CMK (cell line): ENCODE measurements around the gene GUCY2D.
A peak's percentile ranks its signal among the peaks of the same experiment; 100 is the strongest.
"Not testable (repeated sequence)": the region's sequence is repeated elsewhere in the genome, so short reads cannot be mapped to it uniquely, and the experiment has no call there.

Experiments used
- DNase-seq: peaks from one replicate; pipeline ENCODE4 v3.0.0-alpha.2; 2010; ENCODE audit warnings: low read depth

Gene GUCY2D

DNA sequence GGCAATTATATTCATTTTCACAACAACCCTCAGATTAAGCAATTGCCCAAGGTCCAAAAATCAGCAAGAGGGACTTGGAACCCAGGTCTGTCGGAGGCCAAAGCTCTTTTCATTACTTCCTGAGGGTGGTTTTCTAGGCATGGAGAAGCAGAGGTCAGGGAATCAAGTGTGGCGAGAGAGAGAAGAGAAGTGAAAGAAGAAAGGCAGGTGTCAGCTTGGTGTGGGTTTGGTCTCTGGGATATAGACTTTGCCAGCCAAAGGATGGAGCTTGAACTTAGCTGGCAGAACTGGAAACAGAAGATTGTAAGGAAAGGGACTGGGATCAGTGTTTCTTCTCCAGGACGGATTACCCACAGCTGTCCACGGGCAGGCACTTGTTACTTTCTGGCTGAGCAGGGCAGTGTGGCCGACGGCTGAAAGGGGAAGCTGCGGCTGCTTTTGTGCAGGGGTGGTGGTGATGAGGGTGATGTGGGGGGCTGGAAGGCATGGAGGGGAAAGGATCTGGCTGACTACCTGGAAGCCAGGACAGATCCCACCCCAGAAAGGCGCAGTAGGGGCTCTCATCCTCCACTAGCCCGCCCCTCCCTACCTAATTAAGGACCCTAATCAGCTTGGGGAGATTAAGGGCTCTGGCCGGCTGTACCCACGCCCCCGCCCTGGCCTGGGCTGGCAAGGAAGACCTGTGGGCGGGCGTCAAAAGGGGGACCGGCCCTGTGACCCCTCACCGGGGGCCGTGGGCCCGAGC is at the start of gene GUCY2D:
TSS of gene GUCY2D (plus strand) at position 640 of the 745 bp plus-strand sequence. CDS start 433 bp downstream, outside the sequence.
- DNase-seq = no peak

DNA sequence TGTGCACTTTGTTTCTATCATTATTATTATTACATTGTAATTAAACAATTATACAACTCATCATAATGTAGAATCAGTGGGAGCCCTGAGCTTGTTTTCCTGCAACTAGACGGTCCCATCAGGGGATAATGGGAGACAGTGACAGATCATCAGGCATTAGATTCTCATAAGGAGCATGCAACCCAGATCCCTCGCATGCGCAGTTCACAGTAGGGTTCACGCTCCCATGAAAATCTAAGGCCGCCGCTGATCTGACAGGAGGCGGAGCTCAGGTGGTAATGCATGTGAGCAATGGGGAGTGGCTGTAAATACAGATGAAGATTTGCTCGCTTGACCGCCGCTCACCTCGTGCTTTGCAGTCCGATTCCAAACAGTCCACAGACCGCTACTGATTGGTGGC is 49.1 kb upstream of the GUCY2D start:
- not testable (repeated sequence) for DNase-seq

DNA sequence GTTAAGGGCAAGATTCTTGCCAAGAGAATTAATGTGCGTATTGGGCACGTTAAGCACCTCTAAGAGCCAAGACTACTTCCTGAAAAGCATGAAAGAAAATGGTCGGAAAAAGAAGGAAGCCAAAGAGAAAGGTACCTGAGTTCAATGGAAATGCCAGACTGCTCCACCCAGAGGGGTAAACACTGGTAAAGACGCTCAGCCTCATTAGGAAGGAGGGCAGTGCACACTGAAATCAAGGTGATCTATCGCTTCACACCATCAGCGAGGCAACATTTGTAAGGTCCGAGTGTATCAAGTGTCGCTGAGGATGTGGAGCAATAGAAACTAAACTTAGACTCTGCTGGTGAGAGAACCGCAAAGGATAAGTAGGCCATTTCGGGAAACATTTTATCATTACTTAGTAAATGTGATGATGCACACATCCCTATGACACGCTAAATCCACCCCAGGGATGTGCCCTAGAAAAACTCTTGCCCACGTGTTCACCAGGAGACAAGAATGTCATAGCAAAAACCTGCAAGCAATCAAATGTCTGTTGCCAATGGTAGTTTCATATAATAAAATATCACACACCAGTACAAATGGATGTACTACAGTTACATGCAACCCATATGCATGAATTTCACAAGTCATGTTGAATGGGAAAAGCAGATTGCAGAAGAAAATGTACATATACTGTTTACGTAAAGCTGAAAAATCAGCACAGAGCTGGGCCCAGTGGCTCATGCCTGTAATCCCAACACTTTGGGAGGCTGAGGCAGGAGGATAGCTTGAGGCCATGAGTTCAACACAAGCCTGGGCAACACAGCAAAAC is 46.8 kb upstream of the GUCY2D start:
- no peak for DNase-seq

DNA sequence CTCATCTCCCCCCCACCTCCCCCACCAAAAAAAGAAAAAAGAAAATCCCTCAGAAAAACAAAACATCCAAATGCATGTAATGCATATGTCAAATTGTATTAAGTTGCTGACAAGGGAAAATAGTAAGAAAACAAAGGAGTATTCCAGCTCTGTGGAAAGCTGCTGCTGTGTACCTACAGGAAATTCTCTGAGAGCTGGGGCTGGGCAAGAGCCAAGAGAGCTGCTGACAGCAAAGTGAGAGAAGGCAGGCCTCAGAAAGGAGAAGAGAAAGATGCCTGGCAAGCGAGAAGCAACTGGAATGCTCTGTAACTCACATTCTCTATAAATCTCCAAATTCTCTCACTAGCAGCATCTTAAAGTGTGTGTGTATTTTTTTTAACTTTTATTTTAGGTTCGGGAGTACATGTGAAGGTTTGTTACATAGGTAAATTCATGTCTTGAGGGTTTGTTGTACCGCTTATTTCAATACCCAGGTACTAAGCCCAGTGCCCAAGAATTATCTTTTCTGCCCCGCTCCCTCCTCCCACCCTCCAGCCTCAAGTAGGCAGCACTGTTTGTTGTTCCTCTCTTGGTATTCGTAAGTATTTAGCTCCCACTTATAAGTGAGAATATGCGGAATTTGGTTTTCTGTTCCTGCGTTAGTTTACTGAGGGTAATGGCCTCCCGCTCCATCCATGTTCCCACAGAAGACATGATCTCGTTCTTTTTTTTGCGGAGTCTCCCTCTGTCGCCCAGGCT is 46.0 kb upstream of the GUCY2D start:
- DNase-seq = no peak

DNA sequence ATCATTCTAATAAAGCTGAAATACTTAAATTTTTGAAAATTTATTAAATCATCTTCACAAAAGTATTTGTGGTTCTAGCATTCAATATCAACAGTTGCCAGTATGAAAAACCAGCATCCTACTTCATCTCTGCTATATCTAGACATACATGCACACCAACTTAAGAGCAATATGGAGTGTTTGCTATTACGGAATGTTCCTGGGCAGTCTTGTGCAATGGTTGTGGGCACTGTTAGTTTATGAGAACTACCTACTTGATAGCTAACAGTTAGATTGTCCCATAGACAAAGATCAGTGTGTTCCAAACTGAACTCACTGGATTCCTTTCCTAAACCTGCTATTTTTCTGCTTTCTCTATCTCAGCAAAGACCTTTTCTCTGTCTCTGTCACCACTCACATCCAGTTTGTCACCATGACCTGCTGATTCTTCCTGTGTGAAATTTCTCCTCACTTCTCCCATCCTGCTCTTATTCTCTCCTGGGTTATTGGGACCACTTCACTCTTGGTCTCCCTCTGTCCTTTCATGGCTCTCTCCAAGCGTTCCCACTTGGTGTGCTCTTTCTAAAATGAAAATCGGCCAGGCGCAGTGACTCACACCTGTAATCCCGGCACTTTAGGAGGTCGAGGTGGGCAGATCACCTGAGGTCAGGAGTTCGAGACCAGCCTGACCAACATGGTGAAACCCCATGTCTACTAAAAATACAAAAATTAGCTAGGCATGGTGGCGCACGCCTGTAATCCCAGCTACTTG is 42.7 kb upstream of the GUCY2D start:
- no peak for DNase-seq

DNA sequence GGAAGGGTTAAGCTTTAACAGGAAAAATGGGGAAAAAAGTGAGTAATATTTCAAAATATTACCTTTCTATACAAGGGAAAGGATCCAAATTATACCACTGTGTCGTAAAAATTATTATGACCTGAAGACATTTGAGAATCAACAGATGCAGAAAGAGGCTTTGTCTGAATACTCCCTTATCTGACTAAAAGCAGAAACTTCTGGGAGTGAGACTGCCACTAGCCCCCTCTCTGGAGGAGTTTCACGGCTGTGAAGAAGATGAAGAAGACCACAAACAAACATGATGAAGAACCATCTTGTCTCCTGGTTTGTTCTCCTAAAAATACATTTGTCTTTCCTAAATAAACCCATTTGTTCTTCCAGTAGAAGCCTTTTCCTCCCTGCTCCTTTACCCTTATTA is 41.0 kb upstream of the GUCY2D start:
- no peak for DNase-seq

DNA sequence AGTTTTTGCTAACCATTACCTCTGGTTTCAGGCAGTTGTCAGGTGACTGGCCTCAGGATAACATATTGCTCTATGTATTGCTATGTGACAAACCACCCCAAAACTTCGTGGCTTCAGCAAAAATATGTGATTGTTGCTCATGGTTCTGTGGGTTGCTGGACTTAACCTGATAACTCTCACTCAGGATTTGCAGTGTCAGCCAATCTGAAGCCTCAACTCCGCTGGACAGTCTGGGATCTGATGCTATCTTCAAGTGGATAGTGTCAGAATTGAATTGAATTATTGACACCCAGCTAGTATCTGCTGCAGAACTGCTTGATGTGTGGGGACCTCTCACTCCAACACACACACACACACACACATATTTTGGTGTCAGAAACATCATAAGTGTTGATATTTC is 34.7 kb upstream of the GUCY2D start:
- no peak for DNase-seq

DNA sequence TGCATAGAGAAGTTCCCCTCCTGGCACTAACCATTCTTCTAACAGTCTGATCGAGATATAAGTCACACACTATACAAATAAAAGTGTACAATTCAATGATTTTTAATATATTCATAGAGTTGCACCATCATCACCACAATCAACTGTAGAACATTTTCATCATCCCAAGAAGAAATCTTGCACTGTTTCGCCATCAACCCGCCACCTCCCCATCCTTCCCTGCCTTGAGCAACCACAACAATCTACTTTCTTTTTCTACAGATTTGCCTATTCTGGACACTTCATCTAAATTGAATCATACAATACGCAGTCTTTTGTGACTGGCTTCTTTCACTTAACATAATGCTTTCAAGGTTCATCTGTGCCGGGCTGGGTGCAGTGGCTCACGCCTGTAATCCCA is 33.0 kb upstream of the GUCY2D start:
- DNase-seq = no peak

DNA sequence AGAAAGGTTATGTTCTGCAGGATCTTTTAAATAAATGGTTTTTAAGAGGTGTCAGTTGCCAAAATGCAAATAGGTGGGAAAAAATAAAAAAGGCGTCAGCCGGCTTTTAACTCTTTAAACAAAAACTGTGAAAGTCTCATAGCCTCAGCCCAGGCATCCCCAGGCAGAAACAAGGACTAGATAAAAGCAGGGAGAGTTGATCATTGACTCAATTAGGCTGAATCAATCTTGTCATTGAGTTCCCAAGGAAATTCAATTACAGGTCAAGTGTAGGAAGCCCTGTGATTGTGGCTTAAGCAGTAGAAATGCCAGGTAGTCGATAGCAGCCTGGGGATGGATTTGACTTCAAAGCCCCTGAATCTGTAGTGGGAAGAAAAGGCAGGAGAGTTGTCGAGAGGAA is 30.8 kb upstream of the GUCY2D start:
- no peak for DNase-seq

DNA sequence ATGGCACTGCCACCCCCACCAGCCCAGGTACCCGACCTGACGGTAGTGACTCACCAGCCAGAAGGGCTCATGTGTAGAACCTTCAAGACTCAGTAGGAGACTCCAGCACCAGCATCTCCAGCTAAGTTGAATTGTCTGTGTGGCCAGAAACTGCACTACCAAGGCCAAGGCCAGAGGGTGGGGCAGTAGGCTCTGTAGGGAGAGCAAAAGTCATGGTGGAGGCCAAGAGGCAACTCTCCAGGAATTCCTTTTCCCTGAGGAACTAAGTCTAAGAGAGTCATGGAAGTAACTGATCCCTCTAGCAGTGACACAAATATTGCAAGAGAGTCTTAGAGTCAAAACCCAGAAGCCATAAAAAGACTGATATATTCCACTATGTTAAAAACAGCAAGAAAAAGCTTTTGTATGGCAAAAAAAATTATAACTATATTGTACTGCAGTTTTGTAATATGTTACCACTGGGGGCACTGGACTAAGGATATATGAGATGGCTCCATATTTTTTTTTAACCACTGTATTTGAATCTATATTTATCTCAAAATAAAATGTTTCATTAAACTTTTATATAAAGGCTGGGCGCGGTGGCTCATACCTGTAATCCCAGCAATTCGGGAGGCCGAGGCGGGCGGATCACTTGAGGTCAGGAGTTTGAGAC is 30.2 kb upstream of the GUCY2D start:
- DNase-seq = no peak

DNA sequence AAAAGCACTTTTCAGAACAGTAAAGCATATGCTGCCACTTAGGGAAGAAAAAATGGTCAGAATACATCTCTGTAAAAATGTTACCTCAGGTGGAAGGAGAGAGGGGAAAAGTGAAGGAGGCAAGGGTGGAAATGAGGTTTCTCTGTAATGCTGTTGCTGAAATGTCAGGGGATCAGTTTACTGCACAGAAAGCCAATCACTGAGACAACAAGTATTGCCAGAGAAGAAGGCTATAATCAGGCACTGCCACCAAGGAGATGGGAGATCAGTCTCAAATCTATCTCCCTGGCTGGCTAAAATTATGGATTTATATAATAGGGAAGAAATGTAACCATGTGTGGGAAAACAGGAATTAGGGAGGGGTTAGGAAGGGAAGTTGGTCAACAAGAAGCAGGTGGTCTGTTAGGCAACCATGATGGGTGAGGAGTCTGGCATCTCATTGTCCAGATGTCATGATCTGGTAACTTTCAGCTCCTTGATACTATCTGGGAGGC is 27.7 kb upstream of the GUCY2D start:
- DNase-seq = no peak

DNA sequence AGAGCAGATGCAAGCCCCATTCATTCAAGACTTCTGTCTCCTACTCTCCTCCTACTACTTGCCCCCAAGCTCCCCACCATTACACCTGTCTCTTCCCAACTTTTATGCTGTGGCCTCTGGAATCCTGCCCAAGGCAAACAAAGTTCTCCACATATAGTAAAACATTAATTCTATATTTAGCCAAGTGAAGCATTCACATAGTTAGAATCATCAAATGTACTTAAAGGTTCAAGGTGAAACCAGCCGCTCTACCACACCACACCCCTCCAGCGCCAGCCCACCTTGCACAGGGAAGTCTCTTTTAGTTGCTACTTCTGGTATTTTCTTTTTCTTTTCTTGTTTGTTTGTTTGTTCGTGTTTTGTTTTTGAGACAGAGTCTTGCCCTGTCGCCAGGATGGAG is 25.4 kb upstream of the GUCY2D start:
- no peak for DNase-seq

DNA sequence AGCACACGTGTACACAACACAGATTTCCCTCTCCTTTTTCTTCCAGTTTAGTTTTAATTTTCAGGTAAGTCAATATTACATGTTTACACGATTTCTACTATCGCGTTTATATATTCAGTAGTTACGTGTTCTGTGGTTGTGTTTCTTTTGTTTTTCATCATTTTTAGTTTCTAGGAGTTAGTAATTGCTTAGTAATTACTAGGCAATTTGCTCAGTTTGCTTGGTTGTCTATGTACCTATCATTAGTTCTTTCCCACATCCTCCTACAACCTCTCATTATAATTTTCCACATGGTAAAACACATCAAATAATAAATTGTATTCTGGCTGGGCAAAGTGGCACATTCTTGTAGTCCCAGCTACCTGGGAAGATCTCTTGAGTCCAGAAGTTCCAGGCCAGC is 24.6 kb upstream of the GUCY2D start:
- no peak for DNase-seq

DNA sequence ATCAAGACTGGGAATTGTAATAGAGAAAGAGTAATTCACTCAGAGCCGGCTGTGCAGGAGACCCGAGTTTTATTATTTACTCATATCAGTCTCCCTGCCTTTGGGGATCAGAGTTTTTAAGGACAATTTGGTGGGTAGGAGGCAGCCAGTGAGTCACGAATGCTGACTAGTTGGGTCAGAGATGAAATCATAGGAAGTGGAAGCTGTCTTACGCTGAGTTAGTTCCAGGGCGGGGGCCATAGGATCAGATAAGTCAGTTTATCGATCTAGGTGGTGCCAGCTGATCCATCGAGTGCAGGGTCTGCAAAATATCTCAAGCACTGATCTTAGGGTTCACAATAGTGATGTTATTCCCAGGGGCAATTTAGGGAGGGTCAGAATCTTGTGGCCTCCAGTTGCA is 20.2 kb upstream of the GUCY2D start:
- DNase-seq = no peak

DNA sequence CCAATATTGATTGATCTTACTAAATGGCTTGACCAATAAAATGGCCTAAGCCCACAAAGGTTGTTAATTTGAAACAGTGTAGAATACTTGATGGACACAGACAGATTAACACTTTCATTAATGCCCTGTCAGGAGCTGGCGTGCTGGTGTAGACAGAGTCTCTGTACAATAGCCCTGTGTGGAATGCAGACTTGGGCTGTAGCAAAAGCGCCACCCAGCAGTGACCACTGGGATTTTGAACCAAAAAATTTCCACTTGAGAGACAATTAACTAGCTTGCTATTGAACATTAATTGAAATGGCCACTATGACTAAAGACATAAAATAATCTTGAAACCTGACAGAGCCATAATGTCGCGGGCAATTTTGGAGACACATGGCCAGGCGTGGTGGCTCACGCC is 19.7 kb upstream of the GUCY2D start:
- no peak for DNase-seq

DNA sequence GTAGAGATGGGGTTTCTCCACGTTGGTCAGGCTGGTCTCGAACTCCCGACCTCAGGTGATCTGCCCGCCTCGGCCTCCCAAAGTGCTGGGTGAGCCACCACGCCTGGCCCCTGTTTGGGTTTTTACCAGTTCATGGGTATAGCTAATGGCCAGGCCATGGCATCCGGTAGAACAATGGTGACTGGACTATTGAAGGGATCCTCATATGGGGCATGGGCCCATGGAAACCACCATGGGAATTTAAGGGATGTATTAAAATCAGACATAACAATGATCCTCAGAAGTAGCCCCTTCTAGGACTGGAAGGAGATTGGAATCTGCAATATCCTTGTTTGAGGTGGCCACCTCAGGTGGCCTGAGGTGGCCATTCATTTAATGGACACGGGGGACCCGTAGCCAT is 17.5 kb upstream of the GUCY2D start:
- DNase-seq = no peak

DNA sequence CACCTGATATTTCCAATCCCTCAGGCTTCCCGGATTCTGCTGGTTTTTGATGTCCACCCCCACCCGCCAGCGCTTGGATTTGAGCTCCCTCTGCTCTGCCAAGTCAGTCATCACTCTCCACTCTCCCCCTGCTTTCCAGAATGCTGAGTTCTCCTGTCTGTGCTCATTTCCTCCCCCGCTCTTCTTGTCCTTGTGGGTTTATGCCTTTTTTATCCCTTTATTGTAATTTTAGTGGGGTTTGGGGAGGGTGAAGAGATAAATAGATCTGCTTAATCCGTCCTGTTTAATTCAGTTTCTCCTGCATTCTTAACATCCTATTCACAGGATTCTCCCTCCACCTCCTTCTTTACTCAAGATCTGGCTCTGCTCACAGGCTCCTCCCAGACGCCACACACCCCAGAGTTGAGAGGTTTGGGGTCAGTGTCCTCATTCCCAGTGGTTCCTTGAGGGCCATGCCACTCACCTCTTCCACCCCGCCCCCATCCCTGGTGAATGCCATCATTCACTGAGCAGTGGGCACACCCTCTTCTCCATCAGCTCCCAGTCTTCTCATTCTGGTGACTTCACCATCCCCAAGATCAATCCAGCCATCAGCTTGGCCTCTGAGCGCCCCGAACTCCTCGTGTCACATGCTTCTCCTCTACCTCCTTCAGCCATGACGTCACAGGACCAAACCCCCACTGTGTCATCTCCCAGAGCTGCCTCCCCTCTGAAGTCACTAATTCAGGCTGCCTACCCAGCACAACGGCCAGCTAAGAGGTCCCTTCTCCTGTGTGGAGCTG is 15.1 kb upstream of the GUCY2D start:
- DNase-seq = no peak

DNA sequence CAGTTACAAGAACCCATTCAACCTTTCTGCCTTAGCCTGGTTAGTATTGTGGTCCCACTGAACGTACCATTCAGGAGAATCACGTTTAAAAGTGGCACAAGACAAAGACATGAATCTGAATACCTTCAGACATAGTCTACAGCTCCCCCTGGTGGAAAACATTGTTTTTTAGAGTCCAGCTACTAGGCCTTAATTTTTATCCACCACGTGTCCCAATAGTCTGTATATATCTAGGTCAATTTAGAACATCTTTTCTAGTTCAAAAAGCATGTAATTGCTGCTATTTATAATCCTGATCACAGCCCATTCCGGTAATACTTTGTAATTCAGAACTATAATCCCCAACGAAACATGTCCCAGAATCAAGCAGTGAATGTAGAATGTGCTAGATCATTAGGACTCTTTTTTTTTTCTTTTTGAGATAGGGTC is 13.7 kb upstream of the GUCY2D start:
- DNase-seq = no peak

DNA sequence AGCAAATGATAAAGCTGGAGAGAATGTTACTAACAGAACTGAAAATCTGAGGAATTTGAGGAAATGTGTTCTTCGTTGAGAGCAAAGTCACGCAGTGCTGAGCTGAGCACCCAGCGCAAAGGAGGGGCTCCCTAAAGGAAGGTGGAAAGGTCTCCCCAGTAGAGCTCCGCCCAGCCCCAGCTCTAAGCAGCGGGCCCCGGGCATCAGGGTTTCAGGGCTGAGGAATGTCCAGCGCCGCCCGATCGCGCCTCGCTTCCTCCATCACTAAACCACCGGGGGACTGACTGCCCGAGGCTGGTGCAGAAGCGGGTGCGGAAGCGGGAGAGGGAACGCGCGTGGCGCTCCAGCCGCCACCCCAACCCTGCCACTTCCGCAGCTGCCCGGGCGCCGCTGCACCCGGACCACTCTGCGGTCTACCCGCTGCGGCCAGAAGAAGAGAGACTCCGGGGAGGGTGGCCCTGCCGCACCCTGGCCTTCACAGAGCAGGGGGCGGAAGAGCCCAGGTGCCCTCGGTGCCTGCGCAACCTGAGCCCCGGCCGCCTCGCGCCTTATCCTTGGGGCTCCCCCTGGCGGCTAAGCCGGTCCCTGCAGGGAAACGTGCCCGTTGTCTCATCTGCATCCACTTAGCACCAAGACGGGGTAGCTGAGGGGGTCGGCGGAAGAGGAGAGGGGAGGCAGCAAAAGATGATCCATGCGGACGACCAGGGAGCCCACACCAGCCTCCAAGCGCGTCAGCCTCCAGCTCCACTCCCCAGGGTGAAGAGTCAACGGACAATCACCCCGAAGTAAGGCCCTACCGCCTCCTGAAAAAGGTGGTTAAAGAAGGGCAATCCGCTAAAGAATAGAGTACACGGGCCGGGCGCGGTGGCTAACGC is 12.4 kb upstream of the GUCY2D start:
- peak; percentile 58 for DNase-seq

DNA sequence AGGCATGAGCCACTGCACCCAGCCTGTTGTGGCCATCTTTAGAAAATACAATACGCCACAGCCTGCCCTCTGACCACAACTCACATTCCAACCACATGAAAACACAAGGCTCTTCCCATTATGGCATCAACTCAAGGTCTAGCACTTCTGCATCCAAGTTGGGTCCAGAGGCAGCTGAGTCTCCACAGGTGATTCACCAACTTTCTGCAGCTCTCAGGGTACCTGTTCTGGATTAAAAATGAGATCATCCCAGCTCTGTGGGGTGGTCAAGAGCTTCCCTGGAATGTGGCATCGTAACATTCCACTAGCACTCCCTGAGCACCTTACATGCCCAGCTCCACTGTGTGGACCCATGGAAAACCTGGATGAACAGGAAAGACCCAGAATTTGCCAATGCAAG is 9.9 kb upstream of the GUCY2D start:
- DNase-seq = no peak
